ENCODE measurements around the gene TBL1X. TPM values are rescaled to one million over a fixed set of nuclear protein-coding genes. Genes with fewer than 3 reads are reported as not detected.

TBL1X gene
- total and polyA plus RNA-seq, 2 experiments from 2014 or later = 8.7 to 26.9 TPM

DNA sequence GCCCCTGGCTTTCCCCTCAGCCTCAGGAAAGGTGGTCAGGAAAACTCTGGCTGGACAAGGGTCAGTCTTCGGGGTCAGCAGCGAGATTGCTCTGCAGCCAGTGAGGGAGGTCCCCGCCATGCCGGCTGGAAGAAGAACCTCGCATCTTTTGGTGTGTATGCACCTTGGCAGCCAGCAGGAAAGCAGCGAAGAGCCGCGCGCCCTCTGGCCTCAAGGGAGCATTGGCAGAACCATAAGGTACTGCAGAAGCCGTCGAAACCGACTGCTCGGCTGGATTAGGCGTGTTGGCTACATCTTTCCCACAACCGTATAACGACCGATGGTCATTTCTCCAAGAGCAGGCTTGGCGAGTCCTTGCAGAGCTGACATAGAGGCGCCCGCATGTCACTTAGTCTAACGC, 252.5 kb downstream of the TBL1X start:
- Histone ChIP-seq H3K27me3 (ENCODE audit: insufficient read depth) (no peaks in the 10 kb centered on the region), H3K4me2 (no peak overlapping the region), H4K20me1 (replicated peaks; ENCODE audit: insufficient read depth) (no peaks in the 10 kb centered on the region), H3F3A (replicated peaks; ENCODE audit: low read depth) (no peaks in the 10 kb centered on the region), H3K36me3 (ENCODE audit: insufficient read depth) (no peaks in the 10 kb centered on the region; the same call in 1 of the 2 replicates), H3K27ac (ENCODE audit: low read depth) (no peak overlapping the region), H3K79me2 (replicated peaks; ENCODE audit: insufficient read depth) (no peaks in the 10 kb centered on the region), H3K4me3 (no peak overlapping the region), H3K4me1 (ENCODE audit: insufficient read depth) (no peaks in the 10 kb centered on the region), H3K9me2 (ENCODE audit: insufficient read depth) (no peaks in the 10 kb centered on the region), H2AFZ (no peak overlapping the region)
- DNase-seq (ENCODE audit: low spot score) (no peak), ATAC-seq (no peak)
- peaks cover 90% of the 10 kb centered on the region for H3K36me3 Mint-ChIP-seq (ENCODE audit: low read depth)
- TF ChIP-seq ZNF331 (CRISPR knock-in tag; IDR thresholded peaks at IDR 0.05; ENCODE audit: low read depth) = no peak
- no peak for TF ChIP-seq EZH2 (IDR thresholded peaks at IDR 0.05; ENCODE audit: low read depth, unreplicated experiment)
- TF ChIP-seq JUNB (IDR thresholded peaks at IDR 0.05; ENCODE audit: unreplicated experiment) = no peak
- TF ChIP-seq, protein P1, sequence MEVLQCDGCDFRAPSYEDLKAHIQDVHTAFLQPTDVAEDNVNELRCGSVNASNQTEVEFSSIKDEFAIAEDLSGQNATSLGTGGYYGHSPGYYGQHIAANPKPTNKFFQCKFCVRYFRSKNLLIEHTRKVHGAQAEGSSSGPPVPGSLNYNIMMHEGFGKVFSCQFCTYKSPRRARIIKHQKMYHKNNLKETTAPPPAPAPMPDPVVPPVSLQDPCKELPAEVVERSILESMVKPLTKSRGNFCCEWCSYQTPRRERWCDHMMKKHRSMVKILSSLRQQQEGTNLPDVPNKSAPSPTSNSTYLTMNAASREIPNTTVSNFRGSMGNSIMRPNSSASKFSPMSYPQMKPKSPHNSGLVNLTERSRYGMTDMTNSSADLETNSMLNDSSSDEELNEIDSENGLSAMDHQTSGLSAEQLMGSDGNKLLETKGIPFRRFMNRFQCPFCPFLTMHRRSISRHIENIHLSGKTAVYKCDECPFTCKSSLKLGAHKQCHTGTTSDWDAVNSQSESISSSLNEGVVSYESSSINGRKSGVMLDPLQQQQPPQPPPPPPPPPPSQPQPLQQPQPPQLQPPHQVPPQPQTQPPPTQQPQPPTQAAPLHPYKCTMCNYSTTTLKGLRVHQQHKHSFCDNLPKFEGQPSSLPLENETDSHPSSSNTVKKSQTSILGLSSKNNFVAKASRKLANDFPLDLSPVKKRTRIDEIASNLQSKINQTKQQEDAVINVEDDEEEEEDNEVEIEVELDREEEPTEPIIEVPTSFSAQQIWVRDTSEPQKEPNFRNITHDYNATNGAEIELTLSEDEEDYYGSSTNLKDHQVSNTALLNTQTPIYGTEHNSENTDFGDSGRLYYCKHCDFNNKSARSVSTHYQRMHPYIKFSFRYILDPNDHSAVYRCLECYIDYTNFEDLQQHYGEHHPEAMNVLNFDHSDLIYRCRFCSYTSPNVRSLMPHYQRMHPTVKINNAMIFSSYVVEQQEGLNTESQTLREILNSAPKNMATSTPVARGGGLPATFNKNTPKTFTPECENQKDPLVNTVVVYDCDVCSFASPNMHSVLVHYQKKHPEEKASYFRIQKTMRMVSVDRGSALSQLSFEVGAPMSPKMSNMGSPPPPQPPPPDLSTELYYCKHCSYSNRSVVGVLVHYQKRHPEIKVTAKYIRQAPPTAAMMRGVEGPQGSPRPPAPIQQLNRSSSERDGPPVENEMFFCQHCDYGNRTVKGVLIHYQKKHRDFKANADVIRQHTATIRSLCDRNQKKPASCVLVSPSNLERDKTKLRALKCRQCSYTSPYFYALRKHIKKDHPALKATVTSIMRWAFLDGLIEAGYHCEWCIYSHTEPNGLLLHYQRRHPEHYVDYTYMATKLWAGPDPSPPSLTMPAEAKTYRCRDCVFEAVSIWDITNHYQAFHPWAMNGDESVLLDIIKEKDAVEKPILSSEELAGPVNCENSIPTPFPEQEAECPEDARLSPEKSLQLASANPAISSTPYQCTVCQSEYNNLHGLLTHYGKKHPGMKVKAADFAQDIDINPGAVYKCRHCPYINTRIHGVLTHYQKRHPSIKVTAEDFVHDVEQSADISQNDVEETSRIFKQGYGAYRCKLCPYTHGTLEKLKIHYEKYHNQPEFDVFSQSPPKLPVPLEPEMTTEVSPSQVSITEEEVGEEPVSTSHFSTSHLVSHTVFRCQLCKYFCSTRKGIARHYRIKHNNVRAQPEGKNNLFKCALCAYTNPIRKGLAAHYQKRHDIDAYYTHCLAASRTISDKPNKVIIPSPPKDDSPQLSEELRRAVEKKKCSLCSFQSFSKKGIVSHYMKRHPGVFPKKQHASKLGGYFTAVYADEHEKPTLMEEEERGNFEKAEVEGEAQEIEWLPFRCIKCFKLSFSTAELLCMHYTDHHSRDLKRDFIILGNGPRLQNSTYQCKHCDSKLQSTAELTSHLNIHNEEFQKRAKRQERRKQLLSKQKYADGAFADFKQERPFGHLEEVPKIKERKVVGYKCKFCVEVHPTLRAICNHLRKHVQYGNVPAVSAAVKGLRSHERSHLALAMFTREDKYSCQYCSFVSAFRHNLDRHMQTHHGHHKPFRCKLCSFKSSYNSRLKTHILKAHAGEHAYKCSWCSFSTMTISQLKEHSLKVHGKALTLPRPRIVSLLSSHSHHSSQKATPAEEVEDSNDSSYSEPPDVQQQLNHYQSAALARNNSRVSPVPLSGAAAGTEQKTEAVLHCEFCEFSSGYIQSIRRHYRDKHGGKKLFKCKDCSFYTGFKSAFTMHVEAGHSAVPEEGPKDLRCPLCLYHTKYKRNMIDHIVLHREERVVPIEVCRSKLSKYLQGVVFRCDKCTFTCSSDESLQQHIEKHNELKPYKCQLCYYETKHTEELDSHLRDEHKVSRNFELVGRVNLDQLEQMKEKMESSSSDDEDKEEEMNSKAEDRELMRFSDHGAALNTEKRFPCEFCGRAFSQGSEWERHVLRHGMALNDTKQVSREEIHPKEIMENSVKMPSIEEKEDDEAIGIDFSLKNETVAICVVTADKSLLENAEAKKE (CRISPR knock-in tag; IDR thresholded peaks at IDR 0.05) = no peak
- TF ChIP-seq, protein P2, sequence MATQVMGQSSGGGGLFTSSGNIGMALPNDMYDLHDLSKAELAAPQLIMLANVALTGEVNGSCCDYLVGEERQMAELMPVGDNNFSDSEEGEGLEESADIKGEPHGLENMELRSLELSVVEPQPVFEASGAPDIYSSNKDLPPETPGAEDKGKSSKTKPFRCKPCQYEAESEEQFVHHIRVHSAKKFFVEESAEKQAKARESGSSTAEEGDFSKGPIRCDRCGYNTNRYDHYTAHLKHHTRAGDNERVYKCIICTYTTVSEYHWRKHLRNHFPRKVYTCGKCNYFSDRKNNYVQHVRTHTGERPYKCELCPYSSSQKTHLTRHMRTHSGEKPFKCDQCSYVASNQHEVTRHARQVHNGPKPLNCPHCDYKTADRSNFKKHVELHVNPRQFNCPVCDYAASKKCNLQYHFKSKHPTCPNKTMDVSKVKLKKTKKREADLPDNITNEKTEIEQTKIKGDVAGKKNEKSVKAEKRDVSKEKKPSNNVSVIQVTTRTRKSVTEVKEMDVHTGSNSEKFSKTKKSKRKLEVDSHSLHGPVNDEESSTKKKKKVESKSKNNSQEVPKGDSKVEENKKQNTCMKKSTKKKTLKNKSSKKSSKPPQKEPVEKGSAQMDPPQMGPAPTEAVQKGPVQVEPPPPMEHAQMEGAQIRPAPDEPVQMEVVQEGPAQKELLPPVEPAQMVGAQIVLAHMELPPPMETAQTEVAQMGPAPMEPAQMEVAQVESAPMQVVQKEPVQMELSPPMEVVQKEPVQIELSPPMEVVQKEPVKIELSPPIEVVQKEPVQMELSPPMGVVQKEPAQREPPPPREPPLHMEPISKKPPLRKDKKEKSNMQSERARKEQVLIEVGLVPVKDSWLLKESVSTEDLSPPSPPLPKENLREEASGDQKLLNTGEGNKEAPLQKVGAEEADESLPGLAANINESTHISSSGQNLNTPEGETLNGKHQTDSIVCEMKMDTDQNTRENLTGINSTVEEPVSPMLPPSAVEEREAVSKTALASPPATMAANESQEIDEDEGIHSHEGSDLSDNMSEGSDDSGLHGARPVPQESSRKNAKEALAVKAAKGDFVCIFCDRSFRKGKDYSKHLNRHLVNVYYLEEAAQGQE (IDR thresholded peaks at IDR 0.05; ENCODE audit: unreplicated experiment) = no peak
- peaks cover 3% of the 10 kb centered on the region for H3K27me3 Mint-ChIP-seq (ENCODE audit: insufficient read depth, low read depth, poor library complexity)
- H3K4me1 Mint-ChIP-seq = no peaks in the 10 kb centered on the region
- H3K4me3 Mint-ChIP-seq = no peak overlapping the region
- H3K27ac Mint-ChIP-seq = no peak overlapping the region
- peaks cover 21% of the 10 kb centered on the region for H3K9me3 Mint-ChIP-seq

All from GM23338 (cell line).